Measurements from ENCODE around the gene SLC49A3. TPM values are rescaled to one million over a fixed set of nuclear protein-coding genes. Genes with fewer than 3 reads are reported as not detected.
A peak's percentile ranks its signal among the peaks of the same experiment; 100 is the strongest.

The SLC49A3 gene
- total and polyA plus RNA-seq, 2 of the 13 experiments (the other 11 are each of a cell fraction or from before 2014, with no cell fraction given), result 0.07 to 0.17 TPM

- TF ChIP-seq SRSF1 (optimal IDR thresholded peaks at IDR 0.05; ENCODE audit: low read depth, low read length), result no peak
- TF ChIP-seq ZNF75D (CRISPR knock-in tag; IDR thresholded peaks at IDR 0.05; ENCODE audit: borderline replicate concordance), result no peak
- TF ChIP-seq ZNF333 (CRISPR knock-in tag; IDR thresholded peaks at IDR 0.05; ENCODE audit: borderline replicate concordance), result peak; percentile 74; the same call in 1 of the 2 replicates
- TF ChIP-seq POLR2A (IDR thresholded peaks at IDR 0.05; ENCODE audit: insufficient read depth in 1 of 2, low read depth in 2 of 2, low read length in 2 of 2), result peak in 1 of 2 experiments; percentile 84; a peak in 2 of 4 replicates
- no peak for TF ChIP-seq TCF7L2 (IDR thresholded peaks at IDR 0.05; ENCODE audit: low read depth, low read length)
- no peak for TF ChIP-seq HHEX (CRISPR knock-in tag; IDR thresholded peaks at IDR 0.05)
- TF ChIP-seq SP1 (IDR thresholded peaks at IDR 0.05), result no peak
- TF ChIP-seq SP1 (CRISPR knock-in tag; IDR thresholded peaks at IDR 0.05), result peak; percentile 63
- TF ChIP-seq FOXA3 (CRISPR knock-in tag; IDR thresholded peaks at IDR 0.05), result peak; percentile 34
- peak; percentile 57; the same call in 1 of the 2 replicates for TF ChIP-seq GLI4 (CRISPR knock-in tag; IDR thresholded peaks at IDR 0.05; ENCODE audit: borderline replicate concordance)
- TF ChIP-seq KMT2B (CRISPR knock-in tag; IDR thresholded peaks at IDR 0.05), result peak; percentile 57; the same call in 1 of the 2 replicates
- peak; percentile 62; the same call in 1 of the 2 replicates for TF ChIP-seq ZNF564 (CRISPR knock-in tag; IDR thresholded peaks at IDR 0.05)
- peak; percentile 74; the same call in 1 of the 2 replicates for TF ChIP-seq BCL3 (CRISPR knock-in tag; IDR thresholded peaks at IDR 0.05)
- no peak; the same call in 1 of the 2 replicates for TF ChIP-seq ZZZ3 (CRISPR knock-in tag; IDR thresholded peaks at IDR 0.05; ENCODE audit: borderline replicate concordance)
- no peak for TF ChIP-seq PLRG1 (conservative IDR thresholded peaks at IDR 0.05)
- TF ChIP-seq ZNF567 (CRISPR knock-in tag; IDR thresholded peaks at IDR 0.05; ENCODE audit: borderline replicate concordance), result no peak
- TF ChIP-seq LRRFIP1 (CRISPR knock-in tag; conservative IDR thresholded peaks at IDR 0.05), result no peak
- no peak for TF ChIP-seq FOXA1 (IDR thresholded peaks at IDR 0.05)
- no peak for TF ChIP-seq FOXA1 (CRISPR knock-in tag; IDR thresholded peaks at IDR 0.05)
- no peak for TF ChIP-seq HOXA7 (CRISPR knock-in tag; IDR thresholded peaks at IDR 0.05)
- peak; percentile 12; the same call in 1 of the 2 replicates for TF ChIP-seq MLX (CRISPR knock-in tag; IDR thresholded peaks at IDR 0.05)
- TF ChIP-seq RARG (CRISPR knock-in tag; IDR thresholded peaks at IDR 0.05; ENCODE audit: low read depth), result 0 out of 2 replicates have a peak, but pooled peaks have one; percentile 28
- no peak for TF ChIP-seq HMGA1 (CRISPR knock-in tag; conservative IDR thresholded peaks at IDR 0.05)
- TF ChIP-seq ZNF710 (CRISPR knock-in tag; IDR thresholded peaks at IDR 0.05; ENCODE audit: borderline replicate concordance), result peak; percentile 54; the same call in 1 of the 2 replicates
- TF ChIP-seq RAD51 (IDR thresholded peaks at IDR 0.05; ENCODE audit: borderline replicate concordance), result no peak
- no peak for TF ChIP-seq ZNF703 (CRISPR knock-in tag; IDR thresholded peaks at IDR 0.05; ENCODE audit: borderline replicate concordance)
Observed at GRCh38 chr4:674172-675035, 14.5 kb downstream of the SLC49A3 start, which contains the start of the genes ATP5ME and MYL5 (continued).
